Motor neuron (in vitro differentiated cells): Measurements from ENCODE around the gene ANXA3. TPM values are rescaled to one million over a fixed set of nuclear protein-coding genes. Genes with fewer than 3 reads are reported as not detected.

Experiments used
- ATAC-seq, 8 experiments: fragments of 200-7000 bp; cut with Tn5 transposase; replicated peaks in 6 of 8; 2 replicates each; pipeline ENCODE4 v1.8.0; 2021; ENCODE audit warnings: mild to moderate bottlenecking in 8 of 8, moderate library complexity in 8 of 8
- H3K27ac ChIP-seq, 2 donors: fragments of 250-450 bp; sonication (Bioruptor Pico); 2 replicates each; pipeline ENCODE4 v1.9.0; 2021; ENCODE audit warnings: antibody characterized with exemption in 2 of 2, mild to moderate bottlenecking in 2 of 2, moderate library complexity in 1 of 2
- H3K4me1 ChIP-seq, 2 donors: fragments of 250-450 bp; sonication (Bioruptor Pico); replicated peaks in 1 of 2; 2 replicates each; pipeline ENCODE4 v1.6.1; 2021; ENCODE audit warnings: antibody characterized with exemption in 2 of 2, mild to moderate bottlenecking in 2 of 2, moderate library complexity in 1 of 2
- H3K4me3 ChIP-seq, 5 donors: fragments of 250-450 bp; sonication (Bioruptor Pico); 2 replicates each; pipeline ENCODE4 v1.9.0; 2021; ENCODE audit warnings: antibody characterized with exemption in 5 of 5, mild to moderate bottlenecking in 5 of 5, moderate library complexity in 4 of 5
- WGBS, 10 experiments: fragments of 450-650 bp; shearing (Covaris generic); methylation state at CpG; one replicate each; pipeline ENCODE4 v1.0.0; 2022; 5-methylcytosine and 5-hydroxymethylcytosine counted together
- in situ Hi-C, 9 experiments: fragments of 400-800 bp; cut with MboI; loops; one replicate each; pipeline ENCODE4 v1.15.0; 2021; ENCODE audit warnings: low sequenced_read_pairs in 9 of 9, low pct_unique_long_range_greater_than_20kb in 2 of 9; ENCODE audit not compliant: unreplicated experiment in 9 of 9
- total RNA-seq, 8 experiments: library from RNA; unstranded; fragments of 300-600 nt; gene quantifications; 2 replicates each; pipeline versions ENCODE4 v1.2.3 to v1.2.4, GENCODE V29; 2022

Gene ANXA3
- total RNA-seq, 8 experiments from 2014 or later: 0.16 to 779 (median 6.1) TPM

DNA sequence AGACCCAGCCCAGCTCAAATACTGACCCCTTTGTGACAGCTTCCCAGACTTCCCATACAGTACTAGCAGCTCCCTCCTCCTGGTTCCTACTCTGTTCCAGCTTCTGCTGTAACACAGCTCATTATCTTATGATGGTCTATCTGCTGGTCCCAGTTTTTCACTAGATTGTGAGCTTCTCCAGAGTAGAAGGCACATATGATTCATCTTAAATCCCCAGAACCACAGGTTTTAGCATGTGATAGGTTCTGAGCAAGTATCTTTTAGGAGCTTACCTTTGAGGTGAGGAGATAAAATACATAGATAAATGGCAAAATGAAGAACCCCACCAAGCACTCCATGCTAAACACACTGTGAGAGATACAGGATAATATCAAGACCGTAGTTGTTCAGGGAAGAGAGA is 27.6 kb upstream of the ANXA3 start:
- ATAC-seq: no peak
- no peak overlapping the region for H3K4me3 ChIP-seq
- no peak overlapping the region for H3K27ac ChIP-seq
- no peaks in the 10 kb centered on the region for H3K4me1 ChIP-seq
- WGBS, 10 experiments: 0 to 100% (median 50%) methylated on average over 1 of the region's 1 CpG; no CpG with 5 or more reads in 3 of the 10 experiments
- in situ Hi-C loops: loop anchor here in 4 of 9 experiments (25.0 kb wide), 3 partner anchors 462 to 562 kb away; partner anchors contain the start of gene FRAS1 (in 1 of the 4)

DNA sequence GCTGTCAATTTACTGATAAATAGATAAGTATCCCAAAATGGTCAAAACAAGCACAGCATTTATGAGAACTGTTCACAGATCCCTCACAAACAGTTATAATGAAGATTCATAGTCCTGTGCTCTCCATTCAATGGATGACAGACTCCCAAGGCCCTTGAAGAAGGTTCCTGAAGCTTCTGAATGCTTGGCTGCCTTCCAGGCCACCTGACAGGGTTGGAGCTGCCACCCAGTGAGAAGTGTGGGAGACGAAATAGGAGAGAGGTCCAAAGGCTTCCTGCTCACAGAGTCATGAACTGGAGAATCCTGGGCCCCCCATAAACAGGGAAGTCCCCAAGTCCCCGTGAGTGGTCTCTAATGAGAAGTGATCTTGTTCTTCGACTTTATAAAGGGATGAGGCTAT is 26.0 kb upstream of the ANXA3 start:
- Histone ChIP-seq H3K4me3 (no peak overlapping the region), H3K27ac (no peak overlapping the region), H3K4me1 (no peaks in the 10 kb centered on the region)
- in situ Hi-C loops: no loop called here
- WGBS, 10 experiments: 40 to 100% (median 63%) methylated on average over 1 to 3 of the region's 3 CpGs; no CpG with 5 or more reads in 3 of the 10 experiments
- no peak for ATAC-seq

DNA sequence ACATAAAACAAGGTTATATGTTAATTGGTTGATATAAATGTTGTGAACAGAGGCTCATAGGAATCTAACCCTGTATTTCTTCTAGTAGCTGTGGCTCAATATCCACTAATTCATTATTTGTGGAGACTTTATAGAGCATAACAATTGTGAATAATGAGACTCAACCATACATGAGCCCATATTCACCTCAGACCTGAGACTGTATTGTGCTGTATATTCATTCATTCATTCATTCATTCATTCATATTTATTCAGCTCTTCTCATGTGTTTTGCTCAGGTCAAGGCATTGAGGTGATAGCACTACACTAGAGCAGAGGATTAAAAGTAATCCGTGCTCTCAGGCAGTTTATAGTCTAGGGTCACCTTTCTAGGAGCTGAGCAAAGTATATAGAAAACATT is 24.5 kb upstream of the ANXA3 start:
- H3K4me3 ChIP-seq: no peak overlapping the region
- in situ Hi-C loops: no loop called here
- no peak overlapping the region for H3K27ac ChIP-seq

DNA sequence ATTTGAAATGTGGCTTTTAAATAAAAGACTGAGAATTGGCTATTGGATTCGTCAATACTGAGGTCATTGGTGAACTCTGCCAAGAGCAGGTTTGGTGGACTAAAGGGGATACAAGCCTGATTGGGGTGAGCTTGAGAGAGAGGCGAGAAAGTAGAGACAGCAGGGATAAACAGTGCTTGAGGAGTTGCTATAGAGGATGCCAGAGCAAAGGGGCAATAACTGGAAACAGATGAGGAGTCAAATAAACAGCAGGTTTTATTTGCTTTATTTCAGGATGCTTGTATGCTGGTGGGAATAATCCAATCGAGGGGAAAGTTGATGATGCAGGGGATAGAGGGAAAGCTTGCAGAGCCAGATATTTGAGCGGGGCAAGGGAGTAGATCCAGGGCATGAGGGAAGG is 24.0 kb upstream of the ANXA3 start:
- no peak overlapping the region for H3K27ac ChIP-seq
- in situ Hi-C loops: no loop called here
- no peaks in the 10 kb centered on the region for H3K4me1 ChIP-seq
- H3K4me3 ChIP-seq: no peak overlapping the region
- WGBS, 10 experiments: 28 to 100% (median 76%) methylated on average over 1 to 4 of the region's 4 CpGs
- ATAC-seq: no peak

More for the DNA sequence above, 24.5 kb upstream of the ANXA3 start:
- H3K4me1 ChIP-seq: no peaks in the 10 kb centered on the region
- ATAC-seq: no peak
- WGBS, 10 experiments: 80 to 100% (median 94%) methylated on average over 1 of the region's 1 CpG; no CpG with 5 or more reads in 2 of the 10 experiments

DNA sequence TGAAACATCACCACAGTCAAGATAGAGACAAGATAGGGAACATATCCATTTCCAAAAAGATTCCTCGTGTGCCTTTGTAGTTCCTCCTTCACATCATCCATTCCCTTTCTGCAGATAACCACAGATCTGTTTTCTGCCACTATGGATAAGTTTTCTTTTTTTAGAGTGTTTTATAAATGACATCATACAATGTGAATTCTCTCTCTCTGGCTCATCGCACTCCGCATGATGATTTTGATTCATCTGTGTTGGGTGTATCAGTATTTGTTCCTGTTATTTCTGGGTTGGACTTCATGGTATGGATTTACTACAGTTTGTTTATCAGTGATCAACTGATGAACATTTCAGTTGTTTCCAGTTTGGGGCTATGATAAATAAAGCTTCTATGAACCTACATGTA is 23.2 kb upstream of the ANXA3 start:
- H3K27ac ChIP-seq: no peak overlapping the region
- no peak overlapping the region for H3K4me3 ChIP-seq
- WGBS, 10 experiments: 9 to 100% (median 95%) methylated on average over 1 to 3 of the region's 3 CpGs; no CpG with 5 or more reads in 2 of the 10 experiments
- ATAC-seq: peak in 2 of 8 experiments; percentile 57 to 61
- in situ Hi-C loops: no loop called here
- H3K4me1 ChIP-seq: no peaks in the 10 kb centered on the region

DNA sequence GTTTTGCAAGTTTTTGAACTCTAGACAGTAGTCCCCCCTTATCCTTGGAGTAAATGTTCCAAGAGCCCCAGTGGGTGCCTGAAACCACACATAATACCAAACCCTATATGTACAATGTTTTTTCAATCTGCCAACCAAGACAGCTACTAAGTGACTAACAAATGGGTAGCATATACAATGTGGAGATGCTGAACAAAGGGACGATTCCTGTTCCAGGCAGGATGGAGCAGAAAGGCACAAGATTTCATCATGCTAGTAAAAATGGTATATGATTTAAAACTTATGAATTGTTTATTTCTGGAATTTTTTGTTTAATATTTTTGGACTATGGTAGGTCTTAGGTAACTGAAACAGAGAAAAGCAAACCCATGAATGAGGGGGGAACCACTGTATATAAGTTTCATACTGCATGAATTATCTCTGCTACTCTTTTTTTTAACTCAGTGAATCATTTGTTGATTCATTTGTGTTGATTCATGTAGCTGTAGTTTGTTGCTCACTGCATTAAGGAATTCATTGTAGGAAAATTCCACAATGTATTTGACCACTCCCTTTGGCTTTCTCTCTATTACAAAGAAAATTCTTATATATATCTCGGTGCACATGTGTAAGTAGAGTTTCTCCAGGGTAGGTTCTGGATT is 21.9 kb upstream of the ANXA3 start:
- WGBS, 10 experiments: 13 to 100% (median 86%) methylated on average over 1 to 2 of the region's 2 CpGs; no CpG with 5 or more reads in 2 of the 10 experiments
- ATAC-seq: peak in 2 of 8 experiments; percentile 75 to 79
- Histone ChIP-seq H3K4me3 (no peak overlapping the region), H3K27ac (no peak overlapping the region), H3K4me1 (no peaks in the 10 kb centered on the region)
- in situ Hi-C loops: no loop called here

DNA sequence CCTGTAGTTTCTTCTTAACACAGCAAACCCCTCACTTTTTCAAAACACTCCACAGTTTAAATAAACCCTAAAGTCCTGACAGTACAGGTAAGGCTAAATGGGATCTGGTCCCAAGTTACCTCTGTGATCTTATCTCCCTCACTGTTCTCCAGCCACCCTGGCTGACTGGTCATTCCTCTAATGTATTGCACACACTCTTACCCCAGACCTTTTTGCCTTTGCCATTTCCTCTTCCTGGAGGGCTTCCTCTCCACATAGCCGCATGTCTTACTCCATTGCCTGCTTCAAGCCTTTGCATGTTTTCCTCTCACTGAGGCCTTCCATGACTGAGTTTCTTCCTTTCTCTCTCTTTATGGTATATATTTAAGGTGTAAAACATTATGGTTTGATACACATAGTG is 19.5 kb upstream of the ANXA3 start:
- Histone ChIP-seq H3K4me3 (no peak overlapping the region), H3K27ac (no peak overlapping the region), H3K4me1 (no peaks in the 10 kb centered on the region)
- no peak for ATAC-seq
- 100% methylated on average over 1 of the region's 1 CpG; no CpG with 5 or more reads in 6 of the 10 experiments for WGBS, 10 experiments
- in situ Hi-C loops: no loop called here

DNA sequence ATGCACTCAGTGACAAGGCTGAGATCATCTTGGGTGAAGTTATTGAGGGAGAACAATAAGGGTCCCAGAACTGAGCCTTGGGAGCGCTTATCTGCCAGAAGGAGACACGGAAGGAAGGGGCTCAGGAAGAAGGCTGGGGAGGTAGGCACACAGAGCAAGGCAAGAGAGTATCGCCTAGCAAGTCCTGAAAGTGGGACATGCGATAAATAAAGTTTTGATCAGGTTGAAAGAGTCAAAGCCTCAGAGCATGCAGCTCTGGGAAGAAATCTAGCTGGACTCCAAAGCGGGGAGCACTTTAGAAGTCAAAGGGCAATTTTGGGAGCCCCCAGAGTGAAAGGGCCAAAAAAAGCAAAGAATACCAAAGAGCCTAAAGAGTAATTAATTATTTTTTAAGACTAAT is 17.7 kb upstream of the ANXA3 start:
- ATAC-seq: no peak
- Histone ChIP-seq H3K4me3 (no peak overlapping the region), H3K27ac (no peak overlapping the region), H3K4me1 (no peaks in the 10 kb centered on the region)
- in situ Hi-C loops: no loop called here
- 68 to 100% (median 91%) methylated on average over 1 to 5 of the region's 5 CpGs; no CpG with 5 or more reads in 1 of the 10 experiments for WGBS, 10 experiments

DNA sequence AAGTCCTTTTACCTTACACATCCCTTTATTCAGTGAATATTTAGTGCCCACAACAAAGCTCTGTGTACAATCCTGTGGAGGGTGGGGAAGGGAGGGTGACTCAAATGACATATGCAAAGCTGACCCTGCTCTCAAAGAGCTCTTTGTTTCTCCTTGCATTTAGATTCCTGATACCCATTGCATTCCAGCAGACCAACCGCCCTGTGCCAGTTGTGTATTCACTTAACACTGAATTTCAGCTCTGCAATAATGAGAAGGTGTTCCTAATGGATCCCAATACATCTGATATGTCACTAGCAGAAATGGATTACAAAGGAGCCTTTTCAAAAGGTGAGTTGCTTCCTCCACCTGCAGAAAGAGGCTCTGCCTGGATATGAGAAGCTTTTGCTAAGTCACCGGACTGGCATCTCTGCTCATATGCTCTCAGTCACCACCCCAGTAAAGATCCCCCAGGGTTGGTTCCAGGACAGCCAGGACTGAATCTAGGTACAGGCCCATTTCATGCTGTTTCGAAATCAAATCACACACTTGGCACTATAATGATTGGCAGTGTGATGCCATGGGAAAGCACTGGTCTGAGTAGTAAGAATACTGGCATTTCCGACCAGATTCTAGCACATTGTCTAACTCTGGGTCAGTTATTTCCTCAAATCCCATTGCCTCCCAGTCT is 17.1 kb upstream of the ANXA3 start:
- ATAC-seq: peak; percentile 59 to 88 (median 68)
- in situ Hi-C loops: no loop called here
- 0 to 100% (median 87%) methylated on average over 1 to 4 of the region's 4 CpGs; no CpG with 5 or more reads in 1 of the 10 experiments for WGBS, 10 experiments
- no peak overlapping the region for H3K27ac ChIP-seq
- no peaks in the 10 kb centered on the region for H3K4me1 ChIP-seq
- no peak overlapping the region for H3K4me3 ChIP-seq

DNA sequence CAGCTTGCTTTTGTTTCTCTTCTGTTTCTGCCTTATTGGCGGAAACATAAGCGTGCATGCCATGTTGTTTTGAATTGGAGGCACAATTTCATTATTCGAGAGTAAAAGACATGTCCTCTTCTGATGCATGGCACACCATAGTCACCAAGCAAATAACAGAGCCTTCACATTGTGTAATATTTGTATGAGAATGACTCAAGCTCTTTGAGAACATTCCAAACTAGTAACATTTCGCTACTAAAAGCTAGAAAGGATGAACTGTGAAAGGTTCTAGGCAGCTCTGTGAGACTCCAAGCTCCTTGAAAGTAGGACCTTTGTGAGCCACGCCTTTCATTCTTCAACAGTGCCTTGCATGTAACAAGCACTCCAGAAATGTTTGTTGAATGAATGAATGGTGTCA is 9.2 kb upstream of the ANXA3 start:
- Histone ChIP-seq H3K27ac (no peak overlapping the region), H3K4me3 (no peak overlapping the region), H3K4me1 (peaks cover 0 to 2% of the 10 kb centered on the region in 2 donors)
- in situ Hi-C loops: no loop called here
- peak in 1 of 8 experiments; percentile 20 for ATAC-seq
- WGBS, 10 experiments: 59 to 100% (median 93%) methylated on average over 3 to 5 of the region's 5 CpGs; no CpG with 5 or more reads in 1 of the 10 experiments

DNA sequence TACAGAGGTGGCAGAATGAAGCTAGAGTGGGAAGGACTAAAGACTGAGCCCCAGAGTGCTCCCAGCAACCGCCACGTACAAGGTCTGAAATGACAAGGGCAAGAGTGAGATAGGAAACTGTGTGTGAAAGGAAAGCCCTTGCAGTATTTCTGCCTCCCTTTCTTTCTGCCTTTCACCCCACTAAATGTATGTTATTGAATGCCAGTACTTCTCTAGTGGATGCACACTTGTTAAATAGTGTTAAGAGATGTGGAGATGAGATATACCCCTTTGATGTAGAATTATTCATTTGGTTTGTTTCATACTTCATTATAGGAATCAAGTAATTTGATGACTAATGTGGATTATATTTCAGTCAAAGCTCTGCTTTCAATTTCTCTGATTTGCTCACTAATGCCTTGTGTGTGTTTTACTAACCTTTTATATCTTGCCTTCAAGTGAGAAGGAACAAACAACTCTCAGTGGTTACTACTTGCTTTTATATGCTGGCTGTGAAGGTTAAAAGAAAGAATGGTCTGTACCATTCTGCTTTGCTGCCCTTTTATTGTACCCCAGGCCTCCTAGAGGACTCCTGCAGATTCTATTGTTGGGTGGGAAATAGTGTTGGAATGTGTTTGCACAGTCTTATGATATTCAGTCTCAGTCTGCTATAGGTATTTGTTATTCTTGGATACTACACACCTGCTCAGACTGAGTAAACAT is 8.0 kb upstream of the ANXA3 start:
- Histone ChIP-seq H3K4me1 (peaks cover 0 to 2% of the 10 kb centered on the region in 2 donors), H3K27ac (no peak overlapping the region), H3K4me3 (no peak overlapping the region)
- peak in 3 of 8 experiments; percentile 19 to 67 (median 48) for ATAC-seq
- in situ Hi-C loops: no loop called here
- 40 to 100% (median 83%) methylated on average over 1 to 2 of the region's 2 CpGs; no CpG with 5 or more reads in 5 of the 10 experiments for WGBS, 10 experiments

DNA sequence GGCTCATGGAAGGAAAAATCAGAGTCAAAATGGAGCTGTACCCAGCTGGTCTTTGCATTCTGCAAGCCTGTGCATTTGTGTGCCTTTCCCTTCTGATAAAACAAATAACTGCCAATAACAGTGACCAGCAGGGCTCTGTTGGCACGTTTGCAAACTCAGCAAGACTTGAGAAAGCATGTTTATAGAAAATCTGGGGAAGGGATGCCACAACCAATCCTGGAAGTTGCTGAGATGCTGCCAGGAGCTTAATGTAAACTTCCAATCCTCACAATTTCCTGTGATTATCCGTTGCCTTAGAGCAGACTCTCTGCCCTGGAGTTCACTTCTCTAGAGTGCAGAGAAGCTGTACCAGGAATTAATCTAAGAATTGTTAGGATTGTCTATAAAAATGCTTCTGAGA is 6.9 kb upstream of the ANXA3 start:
- peaks cover 0 to 2% of the 10 kb centered on the region in 2 donors for H3K4me1 ChIP-seq
- in situ Hi-C loops: no loop called here
- ATAC-seq: peak in 1 of 8 experiments; percentile 43
- WGBS, 10 experiments: 20 to 100% (median 40%) methylated on average over 1 to 2 of the region's 2 CpGs; no CpG with 5 or more reads in 3 of the 10 experiments
- H3K27ac ChIP-seq: no peak overlapping the region
- H3K4me3 ChIP-seq: no peak overlapping the region
